Measurements from ENCODE around the gene AKAP13.

AKAP13 gene

DNA sequence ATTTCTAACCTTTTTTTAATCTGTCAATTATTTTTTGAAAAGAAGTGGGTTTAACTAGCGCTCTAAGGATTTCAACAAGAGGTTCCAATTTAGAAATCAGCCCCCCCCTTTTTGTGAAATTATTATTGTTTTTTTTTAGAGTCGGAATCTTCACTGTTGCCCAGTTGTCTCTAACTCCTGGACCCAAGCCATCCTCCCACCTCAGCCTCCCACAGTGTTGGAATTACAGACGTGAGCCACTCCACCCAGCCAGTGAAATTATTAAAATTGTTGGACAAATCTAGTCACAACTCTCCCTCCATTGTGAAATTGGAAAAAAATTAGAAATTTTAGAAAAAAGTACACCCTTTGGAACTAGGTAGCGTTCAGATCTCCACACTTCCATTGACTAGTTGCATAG lies 2.5 kb downstream of the AKAP13 start:
- DNase-seq (ENCODE audit: low read depth in 2 of 2) = no peak

DNA sequence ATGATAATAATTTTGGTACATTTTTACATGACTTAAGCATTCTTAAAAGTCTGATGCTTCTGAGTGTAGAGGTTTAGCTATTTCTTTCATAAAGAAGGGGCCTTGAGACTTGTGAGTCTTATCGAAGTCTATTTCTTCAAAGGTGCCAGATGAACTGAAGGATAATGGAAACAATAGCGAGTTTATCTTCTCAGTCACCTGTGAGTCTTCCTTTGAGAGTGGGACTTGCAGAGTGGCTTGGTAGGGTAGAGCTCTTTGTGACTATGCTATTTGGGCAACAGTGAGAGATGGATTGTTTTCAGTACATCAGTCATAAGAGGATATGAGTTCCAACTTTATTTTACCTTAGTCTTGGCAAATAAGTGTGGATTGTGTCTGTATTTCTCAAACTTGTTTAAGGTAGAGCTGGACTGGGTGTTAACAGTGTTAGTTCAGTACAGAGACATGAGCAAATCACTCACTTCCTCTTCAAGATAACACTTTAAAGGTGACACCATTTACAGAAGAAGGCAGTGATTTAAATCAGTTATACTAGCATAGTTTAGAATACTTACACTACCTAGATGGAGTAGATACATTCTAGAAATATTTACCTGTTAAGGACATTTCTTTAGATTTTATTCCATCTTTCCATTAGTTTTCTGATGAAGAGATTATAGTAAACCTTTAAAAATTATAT lies 3.2 kb downstream of the AKAP13 start:
- no peak for DNase-seq (ENCODE audit: low read depth in 2 of 2)

DNA sequence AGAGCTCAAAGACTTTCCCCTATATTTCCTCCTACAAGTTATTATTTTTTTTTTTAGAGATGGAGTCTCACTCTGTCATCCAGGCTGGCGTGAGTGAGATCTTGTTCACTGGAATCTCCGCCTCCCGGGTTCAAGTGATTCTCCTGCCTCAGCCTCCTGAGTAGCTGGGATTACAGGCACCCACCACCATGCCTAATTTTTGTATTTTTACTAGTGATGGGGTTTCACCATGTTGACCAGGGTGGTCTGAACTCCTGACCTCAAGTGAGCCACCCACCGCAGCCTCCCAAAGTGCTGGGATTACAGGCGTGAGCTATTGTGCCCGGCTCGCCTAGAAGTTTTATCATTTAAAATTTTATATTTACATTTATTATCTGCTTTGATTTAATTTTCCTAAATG lies 5.9 kb downstream of the AKAP13 start:
- DNase-seq (ENCODE audit: low read depth in 2 of 2) = no peak

DNA sequence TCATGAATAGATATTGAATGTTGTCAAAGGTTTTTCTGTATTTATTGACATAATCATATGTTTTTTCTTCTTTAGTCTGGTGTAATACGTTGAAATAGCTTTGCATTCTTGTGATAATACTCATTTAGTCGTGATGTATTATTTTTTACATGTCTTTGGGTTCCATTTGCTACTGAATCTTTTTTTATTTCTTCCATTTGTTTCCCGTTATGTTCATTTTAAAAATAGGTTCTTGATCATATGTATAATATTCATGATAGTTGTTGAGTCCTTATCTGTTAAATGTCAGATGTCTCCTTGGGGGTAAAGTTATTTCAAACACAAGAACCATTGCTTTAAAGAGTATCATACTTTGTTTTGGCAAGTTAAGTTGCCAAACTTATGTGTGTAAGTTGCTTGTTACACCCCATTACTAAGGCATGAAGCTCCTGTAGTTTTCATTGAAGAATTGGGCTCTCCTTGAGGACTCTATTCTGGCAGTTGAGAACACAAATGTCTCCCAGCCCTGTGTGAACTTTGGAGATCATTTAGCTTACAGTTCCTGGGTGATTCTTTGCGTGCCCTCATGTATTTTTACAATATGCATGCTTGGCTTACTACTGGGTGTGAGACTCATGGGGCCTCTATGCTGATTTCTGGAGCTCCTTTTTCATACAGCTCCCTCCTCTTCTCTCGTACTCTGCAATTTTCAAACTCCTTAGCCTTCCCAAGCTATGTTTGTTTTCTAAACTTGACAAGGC lies 8.3 kb downstream of the AKAP13 start:
- no peak for DNase-seq (ENCODE audit: low read depth in 2 of 2)

DNA sequence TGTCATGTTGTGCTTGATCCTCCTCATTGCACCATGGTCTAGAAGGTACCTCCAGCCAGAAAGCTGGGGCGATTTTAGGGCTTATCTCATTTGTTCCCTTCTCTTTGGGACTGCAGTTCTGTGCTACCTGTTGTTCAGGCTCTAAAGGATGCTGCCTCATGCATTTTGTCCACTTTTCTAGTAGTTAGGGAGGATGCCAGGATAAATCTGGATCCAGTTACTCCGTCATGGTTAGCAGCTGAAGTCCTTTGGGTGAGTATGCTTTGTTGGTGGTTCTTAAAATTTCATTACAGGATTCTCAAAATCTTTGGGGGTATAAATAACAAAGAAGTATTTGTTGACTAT lies 8.9 kb downstream of the AKAP13 start:
- DNase-seq (ENCODE audit: low read depth in 2 of 2) = no peak

DNA sequence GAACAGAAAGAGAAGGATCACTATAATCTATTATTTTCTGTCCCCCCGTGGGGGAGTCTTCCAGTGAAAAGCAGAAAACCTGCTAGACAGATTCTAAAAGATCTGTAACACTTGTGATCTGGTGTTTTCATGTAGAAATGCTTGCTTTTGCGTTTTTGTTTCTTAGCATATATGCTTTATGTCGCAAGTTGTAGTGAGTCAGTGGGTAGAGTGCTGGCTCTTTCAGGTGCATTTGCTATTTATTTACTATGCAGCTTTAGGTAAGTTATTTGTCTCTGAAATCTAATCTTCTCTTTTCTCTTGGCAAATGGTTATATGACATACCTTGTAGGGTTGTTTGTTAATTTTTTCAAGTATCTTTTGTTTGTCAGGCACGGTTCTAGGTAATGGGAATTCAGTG lies 9.4 kb downstream of the AKAP13 start:
- DNase-seq (ENCODE audit: low read depth in 2 of 2) = no peak

DNA sequence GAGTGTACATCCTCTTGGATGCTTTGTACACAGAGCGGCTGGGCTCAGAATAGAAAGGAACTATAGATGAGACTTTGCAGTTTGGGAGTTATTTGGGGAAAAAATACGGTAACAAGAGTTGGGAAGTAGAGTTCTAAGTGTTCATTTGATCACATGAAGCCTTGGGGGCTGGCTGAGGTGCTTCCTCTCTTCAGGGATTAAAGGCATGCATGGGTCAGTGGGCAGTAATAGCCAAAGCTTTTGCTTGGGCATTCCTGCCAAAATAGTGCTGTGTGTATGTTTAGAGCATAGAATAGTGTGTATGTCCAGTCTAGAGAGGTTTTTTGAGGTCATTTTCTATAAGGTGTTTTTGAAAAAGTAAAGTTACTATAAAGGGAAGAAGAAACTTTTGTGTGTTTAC lies 12.8 kb downstream of the AKAP13 start:
- DNase-seq (ENCODE audit: low read depth in 2 of 2) = no peak

DNA sequence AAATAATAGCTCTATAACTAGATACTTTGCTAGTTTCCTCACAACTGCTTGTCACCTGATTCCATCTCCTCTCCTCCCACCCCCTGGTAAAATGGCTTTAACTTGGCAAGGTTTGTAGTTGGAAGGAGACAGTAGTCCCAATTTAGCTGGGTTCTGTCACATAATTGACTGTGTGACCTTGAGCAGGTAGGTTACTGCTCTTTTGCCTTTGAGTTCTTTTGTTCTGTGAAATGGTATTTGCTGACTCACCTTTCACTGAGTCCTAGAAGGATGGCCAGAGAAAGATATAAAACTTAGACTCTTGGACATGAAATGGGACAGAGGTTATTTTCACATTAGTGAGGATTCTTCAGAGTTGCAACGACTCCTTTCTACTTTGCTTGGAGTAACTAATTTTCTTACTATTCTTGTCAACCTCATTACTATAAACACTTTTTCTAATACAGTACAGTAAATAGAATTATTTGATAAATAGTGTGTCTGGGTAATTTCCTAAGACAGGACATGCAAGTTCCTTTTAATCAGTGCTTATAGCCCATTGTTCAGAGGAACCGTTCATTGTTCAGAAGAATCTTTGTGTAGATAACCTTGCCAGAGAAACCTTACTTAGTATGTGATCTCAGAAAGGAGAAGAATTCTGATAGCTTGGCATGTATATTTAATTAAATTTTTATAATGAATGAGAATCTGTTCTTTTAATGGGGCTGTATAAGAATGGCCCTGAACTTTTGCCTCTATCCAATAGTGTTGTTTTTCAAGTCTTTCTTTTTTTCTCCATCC lies 14.3 kb downstream of the AKAP13 start:
- DNase-seq (ENCODE audit: low read depth in 2 of 2) = no peak

DNA sequence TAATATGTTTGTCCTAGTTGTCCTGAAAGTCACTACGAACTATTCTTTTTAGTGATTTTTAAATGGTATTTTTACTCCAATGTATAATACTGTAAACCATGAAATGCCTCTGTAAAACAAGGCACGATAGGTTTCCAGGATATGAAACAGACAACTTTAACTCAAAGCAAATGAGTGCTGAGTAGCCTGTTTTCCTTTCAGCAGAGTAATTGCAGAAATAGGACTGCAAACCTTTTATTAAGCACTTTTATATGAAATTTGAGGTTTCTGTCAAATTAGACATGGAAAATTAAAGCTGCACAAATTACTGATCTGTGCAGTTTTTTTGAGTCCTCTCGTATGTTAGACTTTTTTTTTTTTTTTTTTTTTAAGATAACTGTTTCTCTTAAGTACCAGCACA lies 16.2 kb downstream of the AKAP13 start:
- no peak for DNase-seq (ENCODE audit: low read depth in 2 of 2)

DNA sequence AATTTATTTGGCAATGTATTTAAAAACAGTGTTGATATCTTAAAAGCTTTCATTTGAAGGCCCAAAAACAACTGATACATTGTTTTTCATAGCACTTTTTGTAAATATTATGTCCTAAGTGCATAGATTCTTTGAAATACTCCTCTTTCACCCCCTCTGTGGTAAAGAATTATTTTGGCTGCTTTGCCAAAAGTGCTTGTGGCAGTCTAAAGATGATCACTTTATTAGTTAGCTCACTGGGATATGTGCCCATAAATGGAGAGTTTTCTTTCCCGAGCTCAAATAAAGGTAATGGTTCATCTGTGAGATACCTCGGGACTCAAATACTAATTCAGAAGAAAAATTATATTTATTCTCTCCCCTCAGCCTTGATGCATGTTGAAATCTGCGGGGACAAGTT lies 16.7 kb downstream of the AKAP13 start:
- no peak for DNase-seq (ENCODE audit: low read depth in 2 of 2)

DNA sequence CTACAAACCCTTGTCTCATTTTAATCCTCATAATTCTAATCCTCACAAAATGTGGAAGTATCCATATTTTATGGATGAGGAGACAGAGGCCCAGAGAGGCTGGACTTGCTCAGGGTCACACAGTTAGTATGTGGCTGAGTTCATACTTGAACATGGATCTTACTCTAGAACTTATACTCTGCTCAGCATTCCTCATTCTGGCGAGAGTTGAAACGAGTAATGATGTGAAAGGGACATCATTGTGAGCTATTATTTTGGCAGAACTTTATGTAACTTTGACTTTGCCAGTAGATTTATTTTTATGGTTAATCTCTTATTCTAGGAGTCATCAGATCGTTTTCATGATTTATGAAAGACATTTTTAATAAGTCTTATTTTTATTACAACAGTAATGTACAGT lies 17.5 kb downstream of the AKAP13 start:
- DNase-seq (ENCODE audit: low read depth in 2 of 2) = no peak

DNA sequence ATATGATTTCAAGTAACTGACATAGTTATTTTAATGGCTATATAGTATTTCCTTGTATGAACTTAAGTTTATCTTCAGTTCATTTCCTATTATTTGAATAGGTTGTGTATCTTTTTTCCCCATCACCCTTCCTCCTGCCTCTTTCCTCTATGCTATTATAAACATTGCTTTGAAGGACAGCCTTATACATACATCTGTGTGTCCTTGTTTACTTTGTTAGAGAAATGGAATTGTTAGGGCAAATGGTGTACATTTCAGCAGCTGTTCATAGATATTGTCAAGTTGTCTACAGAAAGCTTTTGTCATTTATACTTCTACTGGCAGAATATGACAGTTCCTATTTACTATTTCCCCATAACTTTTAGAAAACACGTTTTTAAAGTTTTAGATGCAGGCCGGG lies 18.4 kb downstream of the AKAP13 start:
- DNase-seq (ENCODE audit: low read depth in 2 of 2) = no peak

DNA sequence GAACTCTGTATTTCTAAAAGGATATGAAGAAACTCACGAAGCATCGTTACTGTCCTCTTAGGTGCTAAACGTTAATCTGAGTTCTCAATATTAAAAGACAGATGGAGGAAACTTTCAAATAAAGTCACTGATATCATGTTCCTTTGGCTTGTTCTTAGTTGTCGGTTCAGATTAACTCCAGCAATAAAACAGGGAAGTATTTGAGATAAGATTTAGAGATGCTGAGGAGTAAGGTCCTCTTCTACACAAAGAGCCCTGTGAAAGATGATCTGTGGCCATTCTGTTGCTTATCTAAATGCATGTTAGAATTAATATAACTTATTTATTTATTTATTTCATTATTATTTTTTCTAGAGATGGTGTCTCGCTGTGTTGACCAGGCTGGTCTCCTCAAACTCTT lies 19.2 kb downstream of the AKAP13 start:
- no peak for DNase-seq (ENCODE audit: low read depth in 2 of 2)

DNA sequence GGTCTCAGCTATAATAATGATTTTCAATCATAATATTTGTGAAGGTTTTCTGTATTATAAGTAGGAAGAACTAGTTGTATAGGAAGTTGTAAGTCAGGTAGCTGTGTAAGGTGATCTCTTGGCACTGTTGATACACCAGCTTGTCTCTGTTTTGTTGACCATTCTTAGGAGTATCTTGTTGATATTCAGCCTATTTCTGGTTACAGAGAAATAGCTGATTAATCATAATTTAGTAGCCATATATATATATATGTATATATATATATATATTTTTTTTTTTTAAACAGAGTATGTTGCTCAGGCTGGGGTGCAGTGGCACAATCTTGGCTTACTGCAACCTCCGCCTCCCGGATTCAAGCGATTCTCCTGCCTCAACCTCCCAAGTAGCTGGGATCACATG lies 20.2 kb downstream of the AKAP13 start:
- no peak for DNase-seq (ENCODE audit: low read depth in 2 of 2)

DNA sequence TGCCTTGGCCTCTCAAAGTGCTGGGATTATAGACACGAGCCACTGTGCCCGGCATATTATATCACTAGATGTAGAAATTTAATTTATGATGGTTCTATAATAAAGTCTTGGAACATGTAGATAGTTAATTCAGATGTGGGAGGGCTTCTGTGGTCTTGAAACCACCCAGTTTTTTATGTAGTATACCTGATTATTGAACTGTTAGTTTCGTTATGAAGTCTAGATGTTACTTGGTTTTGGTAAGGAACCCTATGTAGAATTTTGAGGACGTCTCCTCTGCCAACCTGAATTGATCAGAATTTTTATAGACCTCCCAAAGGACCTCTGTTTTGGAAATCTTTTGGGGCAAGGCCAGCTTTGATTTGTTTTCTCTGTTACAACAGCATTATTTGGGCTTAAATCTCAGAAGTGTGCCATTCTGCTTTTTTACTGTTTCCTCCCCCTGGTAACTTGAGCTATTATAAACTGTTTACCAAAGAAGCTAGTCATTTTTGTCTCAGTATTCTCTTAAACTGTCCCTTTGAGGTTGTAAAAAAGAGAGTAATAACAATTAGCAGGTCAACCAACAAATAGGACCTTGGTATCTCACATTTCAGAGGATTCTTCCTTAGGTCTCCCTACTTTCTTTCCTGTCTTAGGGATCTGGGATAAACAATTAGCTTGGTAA lies 20.8 kb downstream of the AKAP13 start:
- no peak for DNase-seq (ENCODE audit: low read depth in 2 of 2)

DNA sequence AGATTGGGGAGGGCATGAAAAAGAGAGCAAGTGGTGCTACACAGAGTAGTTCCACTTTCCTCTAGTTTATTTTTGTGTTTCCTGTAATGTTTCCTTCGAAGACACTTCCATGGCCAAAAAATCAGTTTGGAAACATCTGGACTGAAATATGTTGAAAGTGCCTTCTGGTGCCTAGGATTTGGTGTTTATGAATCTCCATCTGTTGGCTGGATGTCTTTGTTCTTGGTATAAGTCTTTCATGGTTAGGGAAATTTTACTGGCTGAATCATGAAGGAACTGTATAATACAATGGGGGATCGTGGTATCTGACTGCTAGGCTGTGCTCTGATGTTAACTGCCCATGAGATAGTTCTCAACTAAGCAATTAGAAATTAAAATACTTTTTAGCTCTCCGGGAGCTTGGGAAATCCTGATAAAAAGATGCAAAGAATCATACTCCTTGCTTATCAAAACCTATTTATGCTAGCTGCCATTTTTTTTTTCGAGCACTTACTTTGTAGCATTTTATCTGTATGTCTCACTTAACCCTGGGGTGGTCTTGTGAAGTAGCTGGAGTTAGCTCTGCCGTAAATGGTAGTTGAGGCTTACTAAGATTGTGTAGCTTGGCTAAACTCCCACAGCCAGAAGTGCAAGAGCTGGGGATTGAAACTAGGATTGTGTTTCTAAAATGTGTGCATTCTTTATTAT lies 21.9 kb downstream of the AKAP13 start:
- no peak for DNase-seq (ENCODE audit: low read depth in 2 of 2)

DNA sequence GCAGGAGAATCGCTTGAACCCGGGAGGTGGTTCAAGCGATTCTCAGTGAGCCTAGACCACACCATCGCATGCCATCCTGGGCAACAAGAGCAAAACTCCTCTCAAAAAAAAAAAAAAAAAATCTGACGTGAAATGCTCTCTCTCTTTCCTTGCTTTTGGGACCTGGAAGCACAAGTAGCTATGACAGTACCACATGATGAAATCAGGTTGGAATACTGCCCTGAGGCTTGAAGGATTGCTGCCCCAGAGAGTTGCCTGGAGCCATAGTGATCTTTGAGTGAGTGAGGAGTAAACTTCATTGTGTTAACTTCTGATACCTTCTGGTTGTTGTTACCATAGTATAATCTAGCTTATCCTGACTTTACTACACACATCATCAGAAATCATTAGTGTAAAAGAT lies 23.3 kb downstream of the AKAP13 start:
- DNase-seq (ENCODE audit: low read depth in 2 of 2) = no peak

DNA sequence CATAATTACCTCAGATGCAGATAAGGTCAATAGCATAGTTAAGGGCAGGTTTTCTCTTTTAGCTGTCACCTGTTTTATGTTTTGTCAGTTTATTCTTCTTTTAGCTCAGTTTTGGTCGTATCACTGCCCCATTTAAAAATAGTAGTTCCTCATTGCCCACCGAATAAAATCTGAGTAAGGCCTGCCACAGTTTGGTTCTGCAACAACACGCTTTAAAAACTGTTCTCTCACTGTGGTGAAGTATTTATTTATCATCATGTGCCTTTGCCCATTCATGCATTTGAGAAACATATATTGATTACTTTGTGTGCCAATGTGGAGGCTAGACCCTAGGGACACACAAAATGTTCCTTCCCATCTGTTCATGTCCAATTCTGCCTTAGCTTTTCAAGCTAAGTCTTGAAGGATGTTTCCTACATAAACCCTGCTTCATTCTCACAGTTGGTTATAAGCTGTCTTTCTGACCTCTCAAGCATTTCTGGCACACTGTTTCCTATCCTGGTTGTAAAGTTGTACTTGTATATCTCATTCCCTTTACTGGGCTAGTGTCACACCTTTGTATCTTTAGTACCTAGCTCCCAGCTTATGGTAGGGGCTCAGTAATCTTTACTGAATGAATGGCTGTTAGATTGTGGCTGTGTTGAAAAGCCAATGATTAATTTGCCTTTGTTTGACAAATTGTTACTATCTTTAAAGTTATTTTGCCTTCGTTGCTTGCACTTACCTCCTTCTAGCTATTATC lies 23.9 kb downstream of the AKAP13 start:
- no peak for DNase-seq (ENCODE audit: low read depth in 2 of 2)

DNA sequence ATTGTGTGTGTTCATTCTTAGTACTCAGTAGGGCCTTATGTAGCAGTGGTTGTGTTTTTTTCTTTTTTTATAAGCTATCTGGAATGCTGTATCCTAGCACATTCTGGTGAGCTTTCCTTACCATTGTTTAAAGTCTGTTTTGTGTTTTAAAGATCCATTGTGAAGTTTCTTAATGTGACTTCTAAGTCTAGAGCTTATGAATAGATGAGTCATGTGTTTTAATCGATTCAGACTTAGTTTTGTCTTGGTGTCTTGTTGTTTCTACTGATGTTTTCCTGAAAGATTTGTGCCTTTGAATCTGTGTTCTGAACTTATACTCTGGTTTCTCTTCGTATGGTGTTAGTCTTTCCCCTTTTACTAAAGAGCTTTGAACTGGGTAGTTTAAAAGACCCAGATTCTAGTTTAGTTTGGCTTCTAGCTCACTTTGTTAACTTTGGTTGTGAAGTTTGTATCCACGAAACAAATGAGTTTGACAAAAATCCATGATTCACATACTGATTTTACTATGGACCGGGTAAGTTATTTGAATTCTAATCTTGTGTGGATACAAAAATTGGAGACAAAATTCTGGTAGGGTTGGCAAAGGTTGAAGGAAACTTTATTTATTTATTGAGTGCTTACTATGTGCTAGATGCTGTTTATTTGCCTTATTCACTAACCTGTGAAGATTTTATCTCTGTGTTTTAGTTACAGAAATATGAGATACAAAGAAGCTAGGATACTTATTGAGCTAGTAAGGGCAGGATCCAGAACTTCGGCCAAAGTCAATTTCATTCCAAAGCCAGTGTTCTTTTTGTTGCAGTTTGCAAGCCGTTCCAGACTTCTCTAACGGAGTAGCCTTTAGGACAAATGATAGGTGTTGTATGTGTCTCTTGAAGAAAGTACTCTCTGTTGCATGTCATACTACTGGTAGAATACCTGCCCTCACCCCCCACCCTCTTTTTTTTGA lies 24.8 kb downstream of the AKAP13 start:
- DNase-seq (ENCODE audit: low read depth in 2 of 2) = no peak

DNA sequence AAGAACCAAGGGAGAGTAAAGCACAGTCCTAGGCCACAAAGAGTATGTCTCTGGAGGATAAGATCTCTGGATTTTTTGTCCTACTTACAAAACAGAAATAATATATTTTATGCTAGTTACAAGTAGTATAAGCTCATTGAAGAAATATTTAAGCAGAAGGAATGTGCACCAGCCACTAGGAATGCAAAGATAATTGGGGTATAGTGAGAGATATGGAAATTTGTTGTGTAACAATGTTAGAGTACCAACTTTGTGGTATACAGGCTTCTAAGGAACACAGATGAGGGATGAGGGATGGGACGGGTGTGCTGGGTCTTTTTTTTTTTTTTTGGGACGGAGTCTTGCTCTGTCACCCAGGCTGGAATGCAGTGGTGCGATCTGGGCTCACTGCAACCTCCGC lies 26.5 kb downstream of the AKAP13 start:
- no peak for DNase-seq (ENCODE audit: low read depth in 2 of 2)

Data from activated CD8-positive, alpha-beta memory T cell treated with anti-CD3 and anti-CD28 coated beads for 4 hours (primary cell).